GM21528 (cell line): ENCODE measurements around the gene TENM3.

Experiments
- ATAC-seq: cut with Tn5 transposase; IDR thresholded peaks from one replicate; pipeline ENCODE4 v1.9.1; 2021; ENCODE audit warnings: mild to moderate bottlenecking, moderate library complexity; ENCODE audit not compliant: unreplicated experiment, low FRiP score

TENM3 gene

GRCh38 chr4:182846036-182846435, 602.8 kb downstream of the TENM3 start:
- no peak for ATAC-seq

DNA sequence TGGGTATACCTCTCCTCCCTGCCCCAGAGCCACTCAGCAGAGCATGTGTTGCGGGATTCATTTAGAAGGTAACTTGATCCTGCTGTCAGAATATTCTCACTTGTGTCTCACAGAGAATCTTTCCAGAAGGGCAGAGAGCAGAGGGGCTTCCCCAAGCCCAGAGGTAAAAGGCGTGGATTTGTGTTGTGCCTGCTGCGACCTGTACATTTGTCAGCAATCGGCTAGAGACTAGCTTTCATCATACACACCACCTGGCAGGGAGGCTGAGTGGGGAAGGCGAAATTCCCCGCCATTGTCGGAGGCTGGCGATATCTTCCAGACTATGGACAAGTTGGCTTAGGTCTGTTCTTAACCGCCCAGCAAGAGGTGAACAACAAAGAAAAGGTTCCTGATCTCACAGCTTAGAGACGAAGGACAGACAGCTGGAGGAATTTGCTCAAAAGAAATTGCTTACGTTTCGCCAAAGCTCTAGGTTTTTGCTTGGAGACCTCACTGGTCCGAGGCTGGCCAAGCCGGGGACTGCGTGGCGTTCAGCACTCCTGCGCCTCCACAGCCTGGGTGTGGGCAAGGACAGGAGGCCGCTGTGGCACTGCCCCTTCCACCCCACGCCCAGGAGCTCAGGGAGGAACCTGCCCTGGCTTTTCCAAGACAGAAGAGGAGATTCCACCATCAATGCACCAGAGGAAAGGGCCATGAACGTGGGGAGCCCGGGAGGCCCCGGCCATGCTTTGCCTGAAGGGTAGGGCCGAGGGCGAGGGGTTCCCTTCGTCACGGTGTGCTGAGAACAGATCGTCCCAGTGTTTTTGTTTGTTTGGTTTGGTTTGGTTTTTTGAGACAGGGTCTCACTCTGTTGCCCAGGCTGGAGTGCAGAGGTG, 604.6 kb downstream of the TENM3 start:
- no peak for ATAC-seq

DNA sequence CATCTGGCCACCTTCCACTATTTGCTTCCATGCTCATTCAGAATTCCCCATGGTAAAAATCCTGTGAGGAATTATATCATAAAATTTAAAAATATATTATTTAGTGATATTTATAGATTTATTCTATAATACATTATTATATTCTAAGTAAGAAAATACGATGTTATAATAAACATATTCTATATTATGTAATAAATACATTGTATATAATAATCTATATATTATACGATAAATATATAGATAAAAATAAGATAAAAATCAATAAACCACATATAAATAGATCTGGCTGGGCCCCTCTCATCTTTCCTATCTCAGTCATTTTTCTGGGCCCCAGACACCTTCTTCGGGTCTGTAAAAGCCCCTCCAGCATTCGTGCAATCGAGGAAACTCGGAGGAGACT, 605.5 kb downstream of the TENM3 start:
- no peak for ATAC-seq
